T47D (cell line): ENCODE measurements around the gene C6orf58.

Experiments
- DNase-seq, 2 experiments: peaks; one replicate each; pipeline versions ENCODE4 v3.0.0 to v3.0.0-alpha.2; 2011 to 2012; ENCODE audit warnings: low read depth in 1 of 2, low spot score in 1 of 2
- JUND ChIP-seq: IDR thresholded peaks from 2 replicates; pipeline ENCODE4 v1.6.1; 2012; ENCODE audit warnings: low read depth
- in situ Hi-C: cut with HindIII; loops from 2 replicates; pipeline ENCODE4 v1.10.0; 2016; ENCODE audit warnings: low sequenced_read_pairs, low pct_unique_long_range_greater_than_20kb

The C6orf58 gene

GRCh38 chr6:127618729-127619128 lies 41.8 kb downstream of the C6orf58 start:
- DNase-seq = peak in 1 of 2 experiments; percentile 5
- in situ Hi-C loops = no loop called here
- TF ChIP-seq JUND = no peak

GRCh38 chr6:127630800-127631199 lies 53.8 kb downstream of the C6orf58 start:
- in situ Hi-C loops = no loop called here
- DNase-seq = no peak
- TF ChIP-seq JUND = no peak

GRCh38 chr6:127634178-127634577 lies 57.2 kb downstream of the C6orf58 start:
- no peak for TF ChIP-seq JUND
- in situ Hi-C loops = no loop called here
- no peak for DNase-seq

GRCh38 chr6:127635091-127635490 lies 58.1 kb downstream of the C6orf58 start:
- in situ Hi-C loops = no loop called here
- no peak for TF ChIP-seq JUND
- no peak for DNase-seq

GRCh38 chr6:127637830-127638409 lies 60.9 kb downstream of the C6orf58 start:
- TF ChIP-seq JUND = no peak
- no peak for DNase-seq
- in situ Hi-C loops = no loop called here
